Pons (tissue), 1 donor: ENCODE measurements around the gene CNGA2.
A peak's percentile ranks its signal among the peaks of the same experiment; 100 is the strongest.

Source experiments
- DNase-seq: peaks from one replicate; pipeline ENCODE4 v3.0.0-alpha.2; 2016; ENCODE audit warnings: low spot score

Gene CNGA2

GRCh38 chrX:151753313-151754046, 18.9 kb downstream of the CNGA2 start:
- peak; percentile 19 for DNase-seq

- DNase-seq: no peak
Measured at GRCh38 chrX:151754047-151754429, 19.5 kb downstream of the CNGA2 start.

GRCh38 chrX:151754641-151755215, 20.2 kb downstream of the CNGA2 start:
- no peak for DNase-seq

- no peak for DNase-seq
Measured at GRCh38 chrX:151759041-151759708, 24.6 kb downstream of the CNGA2 start.

DNA sequence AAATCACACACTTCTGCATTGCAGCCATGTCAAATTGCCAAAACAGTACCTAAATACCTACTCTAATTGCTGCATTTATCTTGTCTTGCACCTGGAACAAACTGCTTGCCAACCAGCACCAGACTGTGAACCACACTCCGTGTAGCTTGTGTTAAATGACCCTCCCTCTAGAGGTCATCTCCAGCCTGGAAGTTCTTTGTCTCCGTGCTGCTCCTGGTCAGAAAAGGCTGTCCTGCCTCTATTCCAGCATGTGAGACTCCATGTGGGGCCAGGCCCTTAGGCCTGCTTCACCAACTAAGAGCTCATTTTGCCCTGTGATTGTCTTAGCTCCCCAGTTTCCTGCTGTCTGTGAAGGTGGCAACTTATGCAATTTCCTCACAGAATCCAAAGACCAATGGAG, 28.3 kb downstream of the CNGA2 start:
- no peak for DNase-seq

DNA sequence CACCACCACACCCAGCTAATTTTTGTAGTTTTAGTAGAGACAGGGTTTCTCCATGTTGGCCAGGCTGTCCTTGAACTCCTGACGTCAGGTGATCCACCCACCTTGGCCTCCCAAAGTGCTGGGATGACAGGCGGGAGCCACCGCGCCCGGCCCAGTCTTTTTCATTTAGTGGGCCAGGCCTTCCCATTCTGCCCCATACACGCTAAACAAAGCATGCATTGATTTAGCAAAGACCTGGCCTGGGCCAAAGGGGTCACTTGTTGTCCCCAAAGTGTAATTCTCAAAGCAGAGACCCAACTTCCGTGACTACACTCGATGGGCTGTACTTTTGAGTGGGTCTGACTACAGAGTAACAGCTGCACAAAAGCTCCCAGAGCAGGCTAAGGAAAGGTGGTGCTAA, 29.2 kb downstream of the CNGA2 start:
- no peak for DNase-seq

GRCh38 chrX:151765026-151765425, 30.5 kb downstream of the CNGA2 start:
- DNase-seq: no peak

GRCh38 chrX:151771726-151772125, 37.2 kb downstream of the CNGA2 start:
- no peak for DNase-seq

DNA sequence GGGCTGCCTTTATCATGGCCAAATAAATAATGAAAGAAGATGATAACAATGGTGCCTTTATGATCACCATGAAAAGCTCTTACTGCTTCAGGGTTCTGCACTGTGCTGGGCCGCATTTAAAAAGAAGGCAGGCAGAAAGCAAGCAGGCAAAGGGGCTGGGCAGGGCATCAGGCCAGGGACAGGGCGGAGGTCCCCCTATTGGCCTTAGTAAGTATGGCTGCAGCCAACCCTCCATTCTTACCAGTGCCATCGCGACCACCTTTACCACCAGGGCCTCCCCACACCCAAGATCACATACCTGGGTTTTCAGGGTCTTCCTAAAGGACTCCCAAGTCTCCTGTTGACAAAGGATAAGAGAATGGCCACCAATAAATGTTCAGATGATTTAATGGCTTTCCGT, 38.9 kb downstream of the CNGA2 start:
- DNase-seq: no peak

DNA sequence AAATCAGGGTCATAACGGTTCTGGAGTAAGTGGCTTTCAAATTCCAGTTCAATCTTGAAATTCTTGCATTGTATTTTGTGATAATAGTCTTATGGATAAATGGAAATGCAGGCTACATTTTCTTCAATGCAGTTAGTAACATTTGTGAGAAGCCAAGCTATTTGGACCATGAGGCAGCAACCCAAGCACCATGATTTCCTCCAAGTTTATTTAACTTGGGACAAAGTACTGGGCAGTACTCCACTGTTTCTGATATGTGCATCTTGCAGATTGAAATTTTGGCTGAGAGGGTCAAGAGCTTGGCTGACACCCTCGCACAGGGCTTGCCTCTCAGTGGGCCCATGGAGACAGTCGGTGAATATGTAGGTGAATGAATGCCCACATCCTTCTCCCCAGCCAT, 39.9 kb downstream of the CNGA2 start:
- DNase-seq: no peak

DNA sequence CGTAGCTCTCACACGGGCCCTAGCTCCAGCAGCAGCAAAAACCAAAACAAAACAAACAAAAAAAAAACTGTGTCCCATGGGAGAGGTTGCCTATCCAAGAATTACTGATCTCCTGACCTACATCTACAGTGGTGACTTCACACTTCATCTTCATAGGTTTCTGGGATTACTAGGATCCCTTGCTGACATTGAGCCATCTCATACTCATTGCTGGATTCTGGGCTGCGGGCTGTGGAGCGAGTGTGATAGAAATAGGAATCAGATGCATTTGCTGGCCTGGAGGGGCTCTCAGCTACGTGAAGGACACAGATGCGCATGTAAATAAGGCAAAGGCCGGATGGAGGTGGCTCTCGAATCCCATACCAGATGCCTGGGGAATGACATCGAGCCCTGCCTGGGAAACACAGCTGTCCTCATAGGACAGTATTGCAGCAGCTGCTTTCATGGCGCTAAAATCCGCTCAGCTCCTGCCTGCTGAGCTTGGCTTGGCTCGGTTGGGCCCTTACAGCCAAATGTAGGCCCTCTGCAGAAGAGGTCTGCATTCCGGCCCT, 41.7 kb downstream of the CNGA2 start:
- no peak for DNase-seq

- DNase-seq: no peak
Measured at GRCh38 chrX:151776936-151777335, 42.4 kb downstream of the CNGA2 start.

- DNase-seq: no peak
Measured at GRCh38 chrX:151779258-151779657, 44.7 kb downstream of the CNGA2 start.

DNA sequence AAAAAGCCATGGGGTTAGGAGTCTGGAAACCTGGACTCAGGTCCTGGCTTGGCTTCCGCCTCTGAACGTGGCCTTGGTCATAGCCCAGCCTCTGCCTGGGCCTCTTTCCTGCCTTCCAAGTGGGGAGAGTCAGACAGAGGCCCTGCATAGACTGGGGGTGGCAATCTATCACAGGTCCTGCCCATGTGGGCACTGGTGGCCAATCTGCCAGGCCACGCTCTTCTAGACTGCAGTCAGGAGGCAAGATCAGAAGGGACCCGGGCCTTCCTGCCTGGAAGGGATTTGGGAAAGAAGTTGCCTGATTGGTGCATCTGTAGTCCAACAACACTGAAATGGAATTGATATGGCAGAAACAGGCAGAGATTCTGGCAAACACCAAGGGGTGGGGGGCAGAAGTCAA, 46.1 kb downstream of the CNGA2 start:
- DNase-seq: no peak

DNA sequence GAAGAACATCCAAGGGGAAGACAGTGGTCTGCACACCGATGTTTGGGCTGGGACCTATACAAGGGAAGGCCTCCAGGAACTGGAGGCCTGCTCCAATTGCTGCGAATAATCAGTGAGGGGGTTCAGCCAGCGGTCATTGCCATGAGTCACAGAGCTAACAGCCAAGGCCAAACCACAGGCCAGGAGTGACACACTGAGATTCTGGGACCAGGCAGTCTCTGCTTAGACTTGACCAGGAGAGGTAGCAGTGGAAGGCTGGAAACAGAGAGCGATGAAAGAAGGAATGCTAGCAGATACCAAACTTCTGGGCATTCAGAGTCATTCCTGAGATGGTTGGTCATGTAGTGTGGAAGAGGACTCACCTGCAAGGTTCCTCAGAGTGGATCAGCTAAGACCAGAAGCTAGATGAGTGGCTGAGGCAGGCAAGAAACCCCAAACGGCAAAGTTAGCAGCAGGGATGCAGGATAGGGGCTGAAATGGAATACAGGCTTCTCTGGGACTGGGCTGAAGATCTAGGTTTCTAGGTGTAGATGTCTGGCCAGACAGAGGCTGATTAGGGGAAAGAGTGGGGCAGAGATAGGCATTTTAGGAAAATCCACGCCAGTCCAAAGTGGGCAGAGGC, 54.7 kb downstream of the CNGA2 start:
- DNase-seq: no peak

GRCh38 chrX:151790481-151791160, 56.1 kb downstream of the CNGA2 start:
- DNase-seq: no peak

- DNase-seq: no peak
Measured at GRCh38 chrX:151791961-151792360, 57.4 kb downstream of the CNGA2 start.

GRCh38 chrX:151792505-151792904, 58.0 kb downstream of the CNGA2 start:
- no peak for DNase-seq

GRCh38 chrX:151793886-151794285, 59.3 kb downstream of the CNGA2 start:
- DNase-seq: no peak
